CD14-positive monocyte (primary cell): ENCODE data around the gene MB21D2. TPM values are rescaled to one million over a fixed set of nuclear protein-coding genes. Genes with fewer than 3 reads are reported as not detected.

Source experiments
- DNase-seq, 3 donors: peaks; one replicate each; pipeline ENCODE4 v3.0.0-alpha.2; 2011 to 2022
- H2AFZ ChIP-seq: 2 replicates; pipeline ENCODE4 v1.6.0; 2012; ENCODE audit warnings: mild to moderate bottlenecking, low read depth, low read length, inconsistent platforms; ENCODE audit not compliant: insufficient read depth, poor library complexity, severe bottlenecking
- H3K27ac ChIP-seq, 2 donors: 1 replicate in 1 of 2; 2 replicates in 1 of 2; pipeline ENCODE4 v1.5.1; 2012 to 2013; ENCODE audit warnings: low read length in 2 of 2, control low read depth in 1 of 2, inconsistent platforms in 1 of 2, low read depth in 1 of 2, mild to moderate bottlenecking in 1 of 2
- H3K27me3 ChIP-seq, 2 donors: one replicate each; pipeline versions ENCODE4 v1.6.0 to v1.6.1; 2011 to 2013; ENCODE audit warnings: low read length in 2 of 2; ENCODE audit not compliant: control insufficient read depth in 2 of 2, insufficient read depth in 2 of 2
- H3K36me3 ChIP-seq, 2 donors: replicated peaks in 1 of 2; 1 replicate in 1 of 2; 2 replicates in 1 of 2; pipeline versions ENCODE4 v1.5.1 to v1.6.1; 2012 to 2013; ENCODE audit warnings: low read length in 2 of 2, control low read depth in 1 of 2, inconsistent platforms in 1 of 2, mild to moderate bottlenecking in 1 of 2; ENCODE audit not compliant: insufficient read depth in 2 of 2, control insufficient read depth in 1 of 2
- H3K4me1 ChIP-seq, 2 donors: 1 replicate in 1 of 2; 2 replicates in 1 of 2; pipeline versions ENCODE4 v1.5.1 to v1.6.1; 2012 to 2013; ENCODE audit warnings: low read length in 2 of 2, control low read depth in 1 of 2, inconsistent platforms in 1 of 2, mild to moderate bottlenecking in 1 of 2, moderate library complexity in 1 of 2; ENCODE audit not compliant: insufficient read depth in 2 of 2, control insufficient read depth in 1 of 2
- H3K4me2 ChIP-seq: replicated peaks from 2 replicates; pipeline ENCODE3; 2012; ENCODE audit warnings: low read length, moderate library complexity, mild to moderate bottlenecking; ENCODE audit not compliant: poor library complexity, severe bottlenecking; ENCODE audit errors: extremely low read depth
- H3K4me3 ChIP-seq, 3 experiments: fragments of 200-600 bp in 1 of 3; sonication (generic) in 1 of 3; replicated peaks in 1 of 3; 1 replicate in 2 of 3; 2 replicates in 1 of 3; pipeline ENCODE4 v1.5.1; 2011 to 2013; ENCODE audit warnings: low read length in 3 of 3, mild to moderate bottlenecking in 3 of 3, control low read depth in 2 of 3, low read depth in 2 of 3, inconsistent platforms in 1 of 3, moderate library complexity in 1 of 3
- H3K79me2 ChIP-seq: 2 replicates; pipeline ENCODE4 v1.6.0; 2012; ENCODE audit warnings: mild to moderate bottlenecking, control low read depth, inconsistent platforms, low read length, moderate library complexity; ENCODE audit not compliant: insufficient read depth
- H3K9ac ChIP-seq: 2 replicates; pipeline ENCODE4 v1.6.0; 2017; ENCODE audit warnings: low read length, mild to moderate bottlenecking; ENCODE audit not compliant: insufficient read depth, poor library complexity, severe bottlenecking
- H3K9me3 ChIP-seq, 2 donors: replicated peaks in 1 of 2; 1 replicate in 1 of 2; 2 replicates in 1 of 2; pipeline versions ENCODE4 v1.5.1 to v1.6.1; 2012 to 2013; ENCODE audit warnings: low read length in 2 of 2, control low read depth in 1 of 2; ENCODE audit not compliant: control insufficient read depth in 1 of 2, insufficient read depth in 1 of 2
- H4K20me1 ChIP-seq: 2 replicates; pipeline ENCODE4 v1.6.0; 2012; ENCODE audit warnings: mild to moderate bottlenecking, low read length, control low read depth, moderate library complexity; ENCODE audit not compliant: insufficient read depth
- H3K27ac Mint-ChIP-seq, 7 donors: one replicate each; pipeline ENCODE4 v1.8.0; 2020; ENCODE audit warnings: mild to moderate bottlenecking in 7 of 7, mixed read lengths in 7 of 7, moderate library complexity in 6 of 7, inconsistent platforms in 2 of 7
- H3K27me3 Mint-ChIP-seq, 3 donors: one replicate each; pipeline ENCODE4 v1.8.0; 2021 to 2022; ENCODE audit warnings: low read depth in 3 of 3, mild to moderate bottlenecking in 3 of 3, mixed read lengths in 3 of 3, moderate library complexity in 3 of 3, inconsistent platforms in 1 of 3
- H3K36me3 Mint-ChIP-seq, 2 donors: one replicate each; pipeline ENCODE4 v1.8.0; 2020; ENCODE audit warnings: mixed read lengths in 2 of 2, inconsistent platforms in 1 of 2, mild to moderate bottlenecking in 1 of 2
- H3K4me1 Mint-ChIP-seq: one replicate; pipeline ENCODE4 v1.8.0; 2020; ENCODE audit warnings: mild to moderate bottlenecking, mixed read lengths
- H3K4me3 Mint-ChIP-seq, 2 donors: one replicate each; pipeline ENCODE4 v1.8.0; 2020; ENCODE audit warnings: mild to moderate bottlenecking in 2 of 2, mixed read lengths in 2 of 2, moderate library complexity in 1 of 2
- H3K9me3 Mint-ChIP-seq, 7 donors: one replicate each; pipeline ENCODE4 v1.8.0; 2020 to 2022; ENCODE audit warnings: mixed read lengths in 7 of 7, mild to moderate bottlenecking in 6 of 7, moderate library complexity in 6 of 7, inconsistent platforms in 2 of 7
- WGBS: methylation state at CpG from one replicate; pipeline ENCODE4 v1.1.5; 2013; ENCODE audit warnings: missing lambda C conversion rate; ENCODE audit not compliant: insufficient coverage; 5-methylcytosine and 5-hydroxymethylcytosine counted together
- intact Hi-C, 2 donors: fragments of 100-400 bp; cut with micrococcal nuclease; formaldehyde crosslinking; loops; one replicate each; pipeline versions ENCODE4 v1.15.0 to v1.15.1; 2023
- polyA plus RNA-seq, 3 donors: library from polyadenylated mRNA; depleted of rRNA in 1 of 3; unstranded in 2 of 3; stranded (reverse) in 1 of 3; fragments of 300-500 nt in 2 of 3; fragments of >200 nt in 1 of 3; fragmentation: Illumina TruSeq in 2 of 3; gene quantifications; 1 replicate in 2 of 3; 2 replicates in 1 of 3; pipeline ENCODE4 v1.2.3, GENCODE V29; 2012 to 2021
- TF ChIP-seq, protein P1 (sequence below): fragments of 200-600 bp; IDR thresholded peaks from one replicate; pipeline ENCODE4 v1.8.0; 2022; ENCODE audit warnings: antibody characterized with exemption, mild to moderate bottlenecking

MB21D2 gene
- polyA plus RNA-seq, 3 donors = 0.37 to 0.77 (median 0.59) TPM

DNA sequence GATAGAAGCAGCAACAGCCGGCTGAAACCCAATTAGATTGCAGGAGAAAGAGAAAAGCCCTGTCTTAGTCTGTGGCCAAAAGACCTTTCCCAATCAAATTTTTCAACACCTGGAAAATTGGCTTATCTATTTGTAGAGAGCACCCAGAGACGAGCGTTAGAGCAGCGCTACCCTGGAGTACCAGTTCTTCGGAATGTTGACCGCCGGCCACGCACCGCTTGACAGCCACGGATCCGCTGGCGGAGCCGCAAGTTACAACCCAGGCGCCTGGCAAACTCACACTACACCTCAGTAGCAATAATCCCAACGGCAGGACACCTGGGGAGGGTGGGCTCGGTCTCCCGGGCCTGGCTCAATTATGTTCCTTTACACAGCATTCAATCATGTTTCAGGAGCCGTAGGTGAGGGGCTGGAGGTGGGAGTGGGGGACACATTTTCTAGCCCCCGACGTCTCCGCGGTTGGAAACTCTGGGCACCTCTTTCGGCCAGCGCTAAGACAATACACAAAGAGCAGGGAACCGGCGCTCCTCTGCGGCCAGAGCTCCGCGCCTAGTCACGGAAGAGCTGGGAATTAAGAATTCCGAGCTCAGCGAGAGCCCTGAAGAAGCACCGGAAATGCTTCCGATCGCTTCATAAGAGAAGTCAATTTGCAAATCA lies 1.2 kb downstream of the MB21D2 start:
- Mint-ChIP-seq H3K27me3 (peaks cover 72 to 79% (median 76%) of the 10 kb centered on the region in 3 donors), H3K27ac (peak overlapping the region in 3 of 7 donors; percentile 20 to 90 (median 80)), H3K4me3 (peak overlapping the region; percentile 84 to 96), H3K36me3 (peaks cover 8 to 10% of the 10 kb centered on the region in 2 donors), H3K9me3 (peaks cover 0 to 19% (median 11%) of the 10 kb centered on the region in 7 donors), H3K4me1 (peaks cover 40% of the 10 kb centered on the region)
- H3K4me2 ChIP-seq = peak overlapping the region; percentile 85
- no peaks in the 10 kb centered on the region for H3K36me3 ChIP-seq
- intact Hi-C loops = loop anchor here in 1 of 2 donors (10.0 kb wide), 1 partner anchor 62 kb away; no protein-coding TSS in a partner anchor
- peaks cover 59 to 75% of the 10 kb centered on the region in 2 donors for H3K27me3 ChIP-seq
- no peak overlapping the region for H3K27ac ChIP-seq
- H2AFZ ChIP-seq = peak overlapping the region; percentile 72
- DNase-seq = no peak
- TF ChIP-seq, protein P1, sequence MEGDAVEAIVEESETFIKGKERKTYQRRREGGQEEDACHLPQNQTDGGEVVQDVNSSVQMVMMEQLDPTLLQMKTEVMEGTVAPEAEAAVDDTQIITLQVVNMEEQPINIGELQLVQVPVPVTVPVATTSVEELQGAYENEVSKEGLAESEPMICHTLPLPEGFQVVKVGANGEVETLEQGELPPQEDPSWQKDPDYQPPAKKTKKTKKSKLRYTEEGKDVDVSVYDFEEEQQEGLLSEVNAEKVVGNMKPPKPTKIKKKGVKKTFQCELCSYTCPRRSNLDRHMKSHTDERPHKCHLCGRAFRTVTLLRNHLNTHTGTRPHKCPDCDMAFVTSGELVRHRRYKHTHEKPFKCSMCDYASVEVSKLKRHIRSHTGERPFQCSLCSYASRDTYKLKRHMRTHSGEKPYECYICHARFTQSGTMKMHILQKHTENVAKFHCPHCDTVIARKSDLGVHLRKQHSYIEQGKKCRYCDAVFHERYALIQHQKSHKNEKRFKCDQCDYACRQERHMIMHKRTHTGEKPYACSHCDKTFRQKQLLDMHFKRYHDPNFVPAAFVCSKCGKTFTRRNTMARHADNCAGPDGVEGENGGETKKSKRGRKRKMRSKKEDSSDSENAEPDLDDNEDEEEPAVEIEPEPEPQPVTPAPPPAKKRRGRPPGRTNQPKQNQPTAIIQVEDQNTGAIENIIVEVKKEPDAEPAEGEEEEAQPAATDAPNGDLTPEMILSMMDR = no peak
- peaks cover 6% of the 10 kb centered on the region for H4K20me1 ChIP-seq
- peak overlapping the region; percentile 61 for H3K9ac ChIP-seq
- WGBS = 1% methylated on average over 27 of the region's 35 CpGs
- no peaks in the 10 kb centered on the region for H3K9me3 ChIP-seq
- no peaks in the 10 kb centered on the region for H3K79me2 ChIP-seq
- H3K4me3 ChIP-seq = peak overlapping the region; percentile 56 to 87 (median 61)
- H3K4me1 ChIP-seq = peaks cover 34 to 38% of the 10 kb centered on the region in 2 donors

DNA sequence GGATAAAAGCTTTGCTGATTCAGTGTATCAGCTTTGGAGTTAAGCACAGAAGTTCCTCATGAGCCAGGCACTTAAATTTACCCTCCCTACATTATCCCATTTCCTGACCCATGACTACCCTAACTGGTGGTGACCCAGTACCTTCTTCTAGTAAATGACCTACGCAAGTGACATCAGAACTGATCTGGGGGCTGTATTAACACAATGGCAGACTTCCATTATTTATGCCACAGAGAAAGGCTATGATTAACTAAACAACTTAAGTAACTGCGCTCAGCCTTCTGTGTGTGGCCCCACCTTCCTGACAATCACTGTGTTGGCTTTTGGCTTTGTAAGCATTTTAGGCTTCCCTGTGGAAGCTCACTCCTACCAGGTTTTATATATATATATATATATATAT lies 1.9 kb downstream of the MB21D2 start:
- Histone ChIP-seq H4K20me1 (peaks cover 6% of the 10 kb centered on the region), H3K4me3 (no peak overlapping the region), H3K4me1 (peaks cover 34 to 38% of the 10 kb centered on the region in 2 donors), H2AFZ (no peak overlapping the region), H3K36me3 (no peaks in the 10 kb centered on the region), H3K27ac (no peak overlapping the region), H3K27me3 (peaks cover 59 to 71% of the 10 kb centered on the region in 2 donors), H3K79me2 (no peaks in the 10 kb centered on the region), H3K9me3 (no peaks in the 10 kb centered on the region), H3K4me2 (no peak overlapping the region), H3K9ac (no peak overlapping the region)
- Mint-ChIP-seq H3K36me3 (peaks cover 8 to 10% of the 10 kb centered on the region in 2 donors), H3K4me1 (peaks cover 40% of the 10 kb centered on the region), H3K27me3 (peaks cover 67 to 76% (median 72%) of the 10 kb centered on the region in 3 donors), H3K27ac (no peak overlapping the region), H3K9me3 (peaks cover 0 to 19% (median 11%) of the 10 kb centered on the region in 7 donors), H3K4me3 (peak overlapping the region in 1 of 2 donors; percentile 96)
- WGBS = 86% methylated on average over 1 of the region's 2 CpGs
- DNase-seq = peak in 1 of 3 donors; percentile 28
- TF ChIP-seq, protein P1 = no peak
- intact Hi-C loops = loop anchor here in 1 of 2 donors (10.0 kb wide), 1 partner anchor 61 kb away; no protein-coding TSS in a partner anchor
